ENCODE results near the gene PLEKHA8. TPM values are rescaled to one million over a fixed set of nuclear protein-coding genes. Genes with fewer than 3 reads are reported as not detected.

Gene PLEKHA8
- total RNA-seq, 4 donors from 2014 or later = 5.7 to 12.4 (median 7.2) TPM

- Histone ChIP-seq H3K4me3 (no peak overlapping the region), H3K4me1 (peaks cover 15% of the 10 kb centered on the region), H3K27me3 (no peaks in the 10 kb centered on the region), H3K36me3 (no peaks in the 10 kb centered on the region), H3K27ac (no peak overlapping the region), H3K9me3 (no peaks in the 10 kb centered on the region)
- DNase-seq (ENCODE audit: low spot score in 2 of 2) = no peak
- TF ChIP-seq POLR2A (IDR thresholded peaks at IDR 0.05) = no peak
- no peak for TF ChIP-seq EP300 (IDR thresholded peaks at IDR 0.05)
- TF ChIP-seq POLR2AphosphoS5 (IDR thresholded peaks at IDR 0.05) = no peak
- TF ChIP-seq, protein P1, sequence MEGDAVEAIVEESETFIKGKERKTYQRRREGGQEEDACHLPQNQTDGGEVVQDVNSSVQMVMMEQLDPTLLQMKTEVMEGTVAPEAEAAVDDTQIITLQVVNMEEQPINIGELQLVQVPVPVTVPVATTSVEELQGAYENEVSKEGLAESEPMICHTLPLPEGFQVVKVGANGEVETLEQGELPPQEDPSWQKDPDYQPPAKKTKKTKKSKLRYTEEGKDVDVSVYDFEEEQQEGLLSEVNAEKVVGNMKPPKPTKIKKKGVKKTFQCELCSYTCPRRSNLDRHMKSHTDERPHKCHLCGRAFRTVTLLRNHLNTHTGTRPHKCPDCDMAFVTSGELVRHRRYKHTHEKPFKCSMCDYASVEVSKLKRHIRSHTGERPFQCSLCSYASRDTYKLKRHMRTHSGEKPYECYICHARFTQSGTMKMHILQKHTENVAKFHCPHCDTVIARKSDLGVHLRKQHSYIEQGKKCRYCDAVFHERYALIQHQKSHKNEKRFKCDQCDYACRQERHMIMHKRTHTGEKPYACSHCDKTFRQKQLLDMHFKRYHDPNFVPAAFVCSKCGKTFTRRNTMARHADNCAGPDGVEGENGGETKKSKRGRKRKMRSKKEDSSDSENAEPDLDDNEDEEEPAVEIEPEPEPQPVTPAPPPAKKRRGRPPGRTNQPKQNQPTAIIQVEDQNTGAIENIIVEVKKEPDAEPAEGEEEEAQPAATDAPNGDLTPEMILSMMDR (IDR thresholded peaks at IDR 0.05) = no peak
These were observed 84.9 kb downstream of the PLEKHA8 start for GRCh38 chr7:30113144-30113543.

GRCh38 chr7:30114536-30115238, 86.5 kb downstream of the PLEKHA8 start:
- no peaks in the 10 kb centered on the region for H3K27me3 ChIP-seq
- DNase-seq (ENCODE audit: low spot score in 2 of 2) = no peak
- H3K4me1 ChIP-seq = peaks cover 15% of the 10 kb centered on the region
- TF ChIP-seq EP300 (IDR thresholded peaks at IDR 0.05) (no peak), POLR2AphosphoS5 (IDR thresholded peaks at IDR 0.05) (no peak), POLR2A (IDR thresholded peaks at IDR 0.05) (no peak)
- TF ChIP-seq, protein P1 (IDR thresholded peaks at IDR 0.05) = no peak
- no peaks in the 10 kb centered on the region for H3K9me3 ChIP-seq
- no peak overlapping the region for H3K27ac ChIP-seq
- 52% methylated on average over 3 of the region's 3 CpGs for WGBS
- H3K36me3 ChIP-seq = no peaks in the 10 kb centered on the region
- H3K4me3 ChIP-seq = no peak overlapping the region

DNA sequence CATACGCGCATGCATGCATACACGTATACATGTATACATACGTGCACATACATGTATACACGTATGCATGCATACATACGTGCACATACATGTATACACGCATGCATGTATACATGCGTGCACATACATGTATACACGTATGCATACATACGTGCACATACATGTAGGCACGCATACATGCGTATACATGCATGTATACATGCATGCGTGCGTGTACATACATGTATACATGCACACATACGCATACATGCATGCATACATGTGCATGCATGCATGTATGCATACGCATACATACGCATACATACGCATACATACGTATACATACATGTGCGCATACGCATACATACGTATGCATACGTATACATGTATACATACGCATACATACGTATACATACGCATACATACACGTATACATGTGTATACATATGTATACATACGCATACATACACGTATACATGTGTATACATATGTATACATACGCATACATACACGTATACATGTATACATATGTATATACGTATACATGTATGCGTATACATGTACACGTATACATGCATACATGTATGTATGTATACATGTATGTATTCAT, 87.6 kb downstream of the PLEKHA8 start:
- DNase-seq (ENCODE audit: low spot score in 2 of 2) = no peak
- no peaks in the 10 kb centered on the region for H3K36me3 ChIP-seq
- no peaks in the 10 kb centered on the region for H3K9me3 ChIP-seq
- H3K27ac ChIP-seq = no peak overlapping the region
- no peaks in the 10 kb centered on the region for H3K27me3 ChIP-seq
- peaks cover 15% of the 10 kb centered on the region for H3K4me1 ChIP-seq
- no peak overlapping the region for H3K4me3 ChIP-seq
- WGBS = 89% methylated on average over 34 of the region's 34 CpGs
- TF ChIP-seq POLR2A (IDR thresholded peaks at IDR 0.05) (no peak), POLR2AphosphoS5 (IDR thresholded peaks at IDR 0.05) (no peak), EP300 (IDR thresholded peaks at IDR 0.05) (no peak)
- TF ChIP-seq, protein P1 (IDR thresholded peaks at IDR 0.05) = no peak

- H3K27me3 ChIP-seq = no peaks in the 10 kb centered on the region
- DNase-seq (ENCODE audit: low spot score in 2 of 2) = no peak
- H3K4me3 ChIP-seq = no peak overlapping the region
- H3K36me3 ChIP-seq = no peaks in the 10 kb centered on the region
- peaks cover 15% of the 10 kb centered on the region for H3K4me1 ChIP-seq
- WGBS = 35% methylated on average over 6 of the region's 6 CpGs
- H3K9me3 ChIP-seq = no peaks in the 10 kb centered on the region
- H3K27ac ChIP-seq = no peak overlapping the region
- TF ChIP-seq, protein P1 (IDR thresholded peaks at IDR 0.05) = no peak
- TF ChIP-seq POLR2AphosphoS5 (IDR thresholded peaks at IDR 0.05) (no peak), EP300 (IDR thresholded peaks at IDR 0.05) (no peak), POLR2A (IDR thresholded peaks at IDR 0.05) (no peak)
These were observed 88.6 kb downstream of the PLEKHA8 start for GRCh38 chr7:30116771-30117170.

- TF ChIP-seq POLR2A (IDR thresholded peaks at IDR 0.05) (no peak), POLR2AphosphoS5 (IDR thresholded peaks at IDR 0.05) (no peak), EP300 (IDR thresholded peaks at IDR 0.05) (no peak)
- TF ChIP-seq, protein P1 (IDR thresholded peaks at IDR 0.05) = no peak
- H3K27ac ChIP-seq = no peak overlapping the region
- no peak overlapping the region for H3K4me3 ChIP-seq
- H3K9me3 ChIP-seq = no peaks in the 10 kb centered on the region
- 74% methylated on average over 4 of the region's 4 CpGs for WGBS
- H3K27me3 ChIP-seq = no peaks in the 10 kb centered on the region
- DNase-seq (ENCODE audit: low spot score in 2 of 2) = no peak
- H3K4me1 ChIP-seq = peaks cover 15% of the 10 kb centered on the region
- H3K36me3 ChIP-seq = no peaks in the 10 kb centered on the region
These were observed 89.7 kb downstream of the PLEKHA8 start for GRCh38 chr7:30117896-30118295.

Measured in suprapubic skin (tissue), 4 donors.